ENCODE results near the gene XRN1.
"Not testable (repeated sequence)": the region's sequence is repeated elsewhere in the genome, so short reads cannot be mapped to it uniquely, and the experiment has no call there.

Gene XRN1

GRCh38 chr3:142363936-142364467 lies 83.8 kb downstream of the XRN1 start:
- Histone ChIP-seq H3K36me3 (peaks cover 11% of the 10 kb centered on the region; the same call in 1 of the 2 replicates), H3K9me3 (no peaks in the 10 kb centered on the region), H3K4me3 (ENCODE audit: low read depth, low read length) (no peak overlapping the region), H3K4me1 (no peaks in the 10 kb centered on the region), H3K27me3 (no peaks in the 10 kb centered on the region)
- TF ChIP-seq, protein P1, sequence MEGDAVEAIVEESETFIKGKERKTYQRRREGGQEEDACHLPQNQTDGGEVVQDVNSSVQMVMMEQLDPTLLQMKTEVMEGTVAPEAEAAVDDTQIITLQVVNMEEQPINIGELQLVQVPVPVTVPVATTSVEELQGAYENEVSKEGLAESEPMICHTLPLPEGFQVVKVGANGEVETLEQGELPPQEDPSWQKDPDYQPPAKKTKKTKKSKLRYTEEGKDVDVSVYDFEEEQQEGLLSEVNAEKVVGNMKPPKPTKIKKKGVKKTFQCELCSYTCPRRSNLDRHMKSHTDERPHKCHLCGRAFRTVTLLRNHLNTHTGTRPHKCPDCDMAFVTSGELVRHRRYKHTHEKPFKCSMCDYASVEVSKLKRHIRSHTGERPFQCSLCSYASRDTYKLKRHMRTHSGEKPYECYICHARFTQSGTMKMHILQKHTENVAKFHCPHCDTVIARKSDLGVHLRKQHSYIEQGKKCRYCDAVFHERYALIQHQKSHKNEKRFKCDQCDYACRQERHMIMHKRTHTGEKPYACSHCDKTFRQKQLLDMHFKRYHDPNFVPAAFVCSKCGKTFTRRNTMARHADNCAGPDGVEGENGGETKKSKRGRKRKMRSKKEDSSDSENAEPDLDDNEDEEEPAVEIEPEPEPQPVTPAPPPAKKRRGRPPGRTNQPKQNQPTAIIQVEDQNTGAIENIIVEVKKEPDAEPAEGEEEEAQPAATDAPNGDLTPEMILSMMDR (IDR thresholded peaks at IDR 0.05; ENCODE audit: low read depth, low read length), result no peak
- DNase-seq, result no peak

DNA sequence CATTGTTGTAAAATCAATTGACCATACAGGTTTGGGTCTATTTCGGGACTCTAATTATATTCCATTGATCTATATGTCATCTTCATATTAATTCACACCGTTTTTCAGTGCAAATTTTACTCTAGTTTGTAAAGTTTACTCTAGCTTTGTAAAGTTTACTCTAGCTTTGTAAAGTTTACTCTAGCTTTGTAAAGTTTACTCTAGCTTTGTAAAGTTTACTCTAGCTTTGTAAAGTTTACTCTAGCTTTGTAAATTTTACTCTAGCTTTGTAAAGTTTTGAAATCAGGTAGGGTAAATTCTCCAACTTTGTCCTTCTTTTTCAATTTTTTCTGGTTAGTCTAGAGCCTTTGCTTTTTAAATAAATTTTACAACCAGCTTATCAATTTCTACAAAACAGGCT lies 84.4 kb downstream of the XRN1 start:
- H3K36me3 ChIP-seq, result peaks cover 13% of the 10 kb centered on the region; the same call in 1 of the 2 replicates
- not testable (repeated sequence) for H3K27me3 ChIP-seq; H3K4me1 ChIP-seq; H3K4me3 ChIP-seq (ENCODE audit: low read depth, low read length); DNase-seq; H3K9me3 ChIP-seq

DNA sequence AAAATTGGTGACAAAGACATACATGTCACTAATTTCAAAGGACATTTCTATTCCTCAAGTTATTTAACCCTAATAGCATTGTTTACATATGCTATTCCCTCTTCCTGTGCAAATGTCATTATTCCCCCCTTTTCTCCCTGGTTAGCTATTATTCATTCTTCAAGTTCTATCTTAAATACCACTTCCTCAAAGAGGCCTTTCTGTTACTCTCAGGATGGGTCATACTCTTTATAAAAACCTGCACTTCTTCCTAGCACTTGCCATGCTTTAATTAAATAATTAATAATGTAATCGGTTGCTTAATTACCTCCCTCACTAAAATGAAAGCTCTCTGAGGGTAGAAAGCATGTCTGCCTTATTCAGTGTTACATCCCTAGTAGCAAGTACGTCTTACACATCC lies 88.5 kb downstream of the XRN1 start:
- TF ChIP-seq, protein P1 (IDR thresholded peaks at IDR 0.05; ENCODE audit: low read depth, low read length), result no peak
- H3K4me3 ChIP-seq (ENCODE audit: low read depth, low read length), result no peak overlapping the region
- no peaks in the 10 kb centered on the region for H3K4me1 ChIP-seq
- H3K27me3 ChIP-seq, result no peaks in the 10 kb centered on the region
- peaks cover 27% of the 10 kb centered on the region for H3K36me3 ChIP-seq
- DNase-seq, result no peak
- no peaks in the 10 kb centered on the region for H3K9me3 ChIP-seq

DNA sequence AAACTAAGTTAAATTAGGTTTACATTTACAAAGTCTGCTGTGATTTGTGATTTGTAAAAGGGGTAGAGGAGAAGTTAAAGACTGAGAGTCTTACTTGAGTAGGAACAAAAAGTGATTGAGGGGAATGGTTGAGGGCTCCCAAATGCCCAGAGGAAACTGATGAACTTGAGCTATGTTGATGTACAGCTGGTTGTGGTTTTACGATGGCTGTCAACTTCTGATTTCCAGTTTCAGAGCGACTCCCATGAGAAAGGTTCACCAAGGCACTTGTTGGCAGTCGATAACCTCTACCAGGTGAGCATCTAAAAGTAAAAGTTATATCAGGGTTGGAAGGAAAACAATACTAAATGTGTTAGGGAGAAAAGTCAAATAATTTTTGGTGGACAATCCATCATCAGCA lies 91.0 kb downstream of the XRN1 start:
- peaks cover 34% of the 10 kb centered on the region for H3K36me3 ChIP-seq
- H3K9me3 ChIP-seq, result no peaks in the 10 kb centered on the region
- H3K4me1 ChIP-seq, result no peaks in the 10 kb centered on the region
- DNase-seq, result no peak
- no peaks in the 10 kb centered on the region for H3K27me3 ChIP-seq
- TF ChIP-seq, protein P1 (IDR thresholded peaks at IDR 0.05; ENCODE audit: low read depth, low read length), result no peak
- H3K4me3 ChIP-seq (ENCODE audit: low read depth, low read length), result no peak overlapping the region

- H3K36me3 ChIP-seq, result peaks cover 35% of the 10 kb centered on the region
- H3K9me3 ChIP-seq, result no peaks in the 10 kb centered on the region
- DNase-seq, result no peak
- no peaks in the 10 kb centered on the region for H3K27me3 ChIP-seq
- H3K4me3 ChIP-seq (ENCODE audit: low read depth, low read length), result no peak overlapping the region
- H3K4me1 ChIP-seq, result no peaks in the 10 kb centered on the region
- TF ChIP-seq, protein P1 (IDR thresholded peaks at IDR 0.05; ENCODE audit: low read depth, low read length), result no peak
Measured at GRCh38 chr3:142355692-142356091, 92.1 kb downstream of the XRN1 start.

DNA sequence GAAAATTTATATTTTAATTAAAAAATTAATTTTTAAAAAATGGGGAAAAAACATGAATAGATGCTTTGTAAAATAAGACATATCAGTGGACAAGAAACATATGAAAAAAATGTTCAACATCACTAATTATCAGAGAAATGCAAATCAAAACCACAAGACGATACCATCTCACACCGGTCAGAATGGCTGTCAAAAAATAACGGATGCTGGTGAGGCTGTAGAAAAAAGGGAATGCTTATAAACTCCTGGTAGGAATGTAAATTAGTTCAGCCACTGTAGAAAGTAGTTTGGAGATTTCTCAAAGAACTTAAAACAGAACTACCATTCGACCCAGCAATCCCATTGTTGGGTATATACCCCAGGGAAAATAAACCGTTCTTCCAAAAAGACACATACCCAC lies 93.8 kb downstream of the XRN1 start:
- peaks cover 34% of the 10 kb centered on the region for H3K36me3 ChIP-seq

More for the DNA sequence above, 93.8 kb downstream of the XRN1 start:
- TF ChIP-seq, protein P1 (IDR thresholded peaks at IDR 0.05; ENCODE audit: low read depth, low read length), result no peak
- Histone ChIP-seq H3K9me3 (no peaks in the 10 kb centered on the region), H3K4me3 (ENCODE audit: low read depth, low read length) (no peak overlapping the region), H3K27me3 (no peaks in the 10 kb centered on the region), H3K4me1 (no peaks in the 10 kb centered on the region)
- no peak for DNase-seq
